A549 treated with AZD2906 at 1 μM for 4 hours (cell line): ENCODE results near the gene SLC25A41. TPM values are rescaled to one million over a fixed set of nuclear protein-coding genes. Genes with fewer than 3 reads are reported as not detected.

Experiments used
- total RNA-seq: library from RNA; stranded (reverse); fragments of 200-300 nt; extraction: Qiagen RNA extraction; gene quantifications from 5 replicates; pipeline ENCODE4 v1.2.3, GENCODE V29; 2022

Gene SLC25A41
- 0.08 to 0.15 TPM (median 0.14 TPM) in 4 of 5 replicates, not detected in the other for total RNA-seq

GRCh38 chr19:6433663-6434062 lies at the start of gene SLC25A41:
TSS of gene SLC25A41 (minus strand) at chr19:6433763. CDS start at chr19:6433693, 70 bp downstream.

GRCh38 chr19:6481541-6482342 lies 48.2 kb upstream of the SLC25A41 start, which contains the start of gene DENND1C:
TSS of gene DENND1C (minus strand) at chr19:6481787. CDS start at chr19:6481695, 92 bp downstream.

GRCh38 chr19:6464070-6464873 lies 30.7 kb upstream of the SLC25A41 start, which contains the start of gene CRB3:
TSS of gene CRB3 (plus strand) at chr19:6464271. CDS start at chr19:6464702, 431 bp downstream.

GRCh38 chr19:6459262-6460098 lies 25.9 kb upstream of the SLC25A41 start, which contains the start of gene SLC25A23:
TSS of gene SLC25A23 (minus strand) at chr19:6459792. CDS start at chr19:6459628, 164 bp downstream.

GRCh38 chr19:6424195-6424938 lies 9.2 kb downstream of the SLC25A41 start, which contains the start of gene KHSRP:
TSS of gene KHSRP (minus strand) at chr19:6424811. CDS start at chr19:6424701, 110 bp downstream.

GRCh38 chr19:6393074-6393982 lies 40.2 kb downstream of the SLC25A41 start, which contains the start of gene GTF2F1:
TSS of gene GTF2F1 (minus strand) at chr19:6393164. CDS start at chr19:6392995, 169 bp downstream.

Other genes with a start within 250 kb of the SLC25A41 start
- 16.0 to 23.5 TPM (median 22.9 TPM) in 5 replicates for gene MLLT1, start 153.8 kb downstream of the SLC25A41 start, total RNA-seq
- not detected in 5 replicates for gene ACER1, start 100.2 kb downstream of the SLC25A41 start, total RNA-seq
- 43.6 to 76.8 TPM (median 73.7 TPM) in 5 replicates for gene CLPP, start 72.2 kb downstream of the SLC25A41 start, total RNA-seq
- 17.1 to 40.8 TPM (median 36.2 TPM) in 5 replicates for gene ALKBH7, start 61.0 kb downstream of the SLC25A41 start, total RNA-seq
- 0.51 to 1.1 TPM (median 0.75 TPM) in 5 replicates for gene PSPN, start 57.8 kb downstream of the SLC25A41 start, total RNA-seq
- 52.5 to 56.7 TPM (median 56.4 TPM) in 5 replicates for gene GTF2F1, start 40.6 kb downstream of the SLC25A41 start, total RNA-seq
- 190 to 207 TPM (median 197 TPM) in 5 replicates for gene KHSRP, start 9.0 kb downstream of the SLC25A41 start, total RNA-seq
- gene SLC25A23, start 26.0 kb upstream of the SLC25A41 start, total RNA-seq, result 16.8 to 19.2 TPM (median 17.5 TPM) in 5 replicates
- 2.9 to 5.1 TPM (median 4.1 TPM) in 5 replicates for gene CRB3, start 30.5 kb upstream of the SLC25A41 start, total RNA-seq
- gene DENND1C, start 48.0 kb upstream of the SLC25A41 start, total RNA-seq, result 0.08 to 0.25 TPM (median 0.22 TPM) in 5 replicates
- gene TUBB4A, start 68.5 kb upstream of the SLC25A41 start, total RNA-seq, result 6.7 to 7.3 TPM (median 7.0 TPM) in 5 replicates
- 2.4 to 4.6 TPM (median 3.7 TPM) in 5 replicates for gene TNFSF9, start 97.3 kb upstream of the SLC25A41 start, total RNA-seq
- gene CD70, start 157.4 kb upstream of the SLC25A41 start, total RNA-seq, result 12.1 to 25.6 TPM (median 19.9 TPM) in 5 replicates
- 0.04 to 0.17 TPM (median 0.07 TPM) in 5 replicates for gene TNFSF14, start 236.4 kb upstream of the SLC25A41 start, total RNA-seq